Hematopoietic multipotent progenitor cell treated with erythropoietin and hydrocortisone succinate and interleukin-3 and kit ligand, for 8 days (in vitro differentiated cells): ENCODE measurements around the gene COL5A1.

Experiments used
- DNase-seq: peaks from one replicate; pipeline ENCODE4 v3.0.0-alpha.2; 2015

COL5A1 gene

DNA sequence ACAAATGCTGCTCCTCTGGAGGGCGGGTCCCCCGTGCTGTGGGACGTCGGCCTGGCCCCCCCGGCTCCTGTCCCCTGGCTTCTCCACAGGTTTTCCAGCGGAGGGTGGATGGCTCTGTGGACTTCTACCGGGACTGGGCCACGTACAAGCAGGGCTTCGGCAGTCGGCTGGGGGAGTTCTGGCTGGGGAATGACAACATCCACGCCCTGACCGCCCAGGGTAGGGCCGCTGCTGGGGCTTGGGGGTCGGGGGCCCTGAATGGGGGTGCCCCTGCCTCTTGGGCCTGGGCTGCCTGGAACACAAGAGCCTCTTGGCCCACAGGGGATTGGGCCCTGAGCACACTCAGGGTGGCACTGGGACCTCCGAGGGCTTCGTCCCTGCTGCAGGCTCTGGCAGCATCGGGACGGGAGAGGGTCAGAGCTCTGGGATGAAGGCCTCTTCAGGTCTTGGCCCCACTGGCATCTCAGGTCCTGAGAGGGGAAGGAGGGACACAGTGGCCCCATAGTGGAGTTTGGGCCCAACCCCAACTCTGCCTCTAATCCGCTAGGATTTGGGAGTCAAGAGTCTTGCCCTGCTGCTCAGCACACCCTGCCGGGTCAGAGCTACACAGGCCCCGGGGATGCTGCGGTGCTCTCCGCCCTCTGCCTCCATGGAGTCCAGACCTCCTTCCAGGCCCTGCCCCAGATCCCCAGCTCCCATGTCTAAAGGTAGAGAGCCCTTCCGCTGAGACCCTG is 244.2 kb downstream of the COL5A1 start:
- DNase-seq: no peak

DNA sequence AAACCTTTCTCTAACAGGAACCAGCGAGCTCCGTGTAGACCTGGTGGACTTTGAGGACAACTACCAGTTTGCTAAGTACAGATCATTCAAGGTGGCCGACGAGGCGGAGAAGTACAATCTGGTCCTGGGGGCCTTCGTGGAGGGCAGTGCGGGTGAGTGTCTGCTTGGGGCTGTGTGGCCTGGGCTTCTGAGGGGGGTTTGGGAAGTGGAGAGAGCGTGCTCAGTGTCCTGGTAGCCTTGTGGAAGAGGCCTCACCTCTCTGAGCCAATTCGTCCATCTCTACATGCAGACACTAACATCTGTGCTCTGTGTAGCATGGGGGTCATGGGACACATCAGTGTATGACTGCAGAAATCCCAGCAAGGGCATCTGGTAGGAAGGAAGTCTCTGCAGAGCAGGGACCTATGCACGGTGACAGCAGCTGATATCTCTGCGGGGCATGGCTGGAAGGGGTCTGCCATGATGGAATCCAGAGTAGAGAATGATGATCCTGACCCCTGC is 244.9 kb downstream of the COL5A1 start:
- DNase-seq: no peak

DNA sequence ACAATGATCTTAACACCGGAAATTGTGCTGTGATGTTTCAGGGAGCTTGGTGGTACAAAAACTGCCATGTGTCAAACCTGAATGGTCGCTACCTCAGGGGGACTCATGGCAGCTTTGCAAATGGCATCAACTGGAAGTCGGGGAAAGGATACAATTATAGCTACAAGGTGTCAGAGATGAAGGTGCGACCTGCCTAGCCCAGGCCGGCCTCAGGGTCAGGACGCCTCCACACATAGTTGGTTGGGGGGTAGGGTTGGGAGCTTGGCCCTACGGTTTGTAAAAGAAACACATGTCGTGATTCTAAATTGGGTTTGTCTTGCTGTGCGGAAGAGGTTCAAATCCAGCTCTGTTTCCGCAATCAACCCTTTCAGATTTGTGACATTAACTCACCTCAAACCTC is 245.6 kb downstream of the COL5A1 start:
- no peak for DNase-seq

DNA sequence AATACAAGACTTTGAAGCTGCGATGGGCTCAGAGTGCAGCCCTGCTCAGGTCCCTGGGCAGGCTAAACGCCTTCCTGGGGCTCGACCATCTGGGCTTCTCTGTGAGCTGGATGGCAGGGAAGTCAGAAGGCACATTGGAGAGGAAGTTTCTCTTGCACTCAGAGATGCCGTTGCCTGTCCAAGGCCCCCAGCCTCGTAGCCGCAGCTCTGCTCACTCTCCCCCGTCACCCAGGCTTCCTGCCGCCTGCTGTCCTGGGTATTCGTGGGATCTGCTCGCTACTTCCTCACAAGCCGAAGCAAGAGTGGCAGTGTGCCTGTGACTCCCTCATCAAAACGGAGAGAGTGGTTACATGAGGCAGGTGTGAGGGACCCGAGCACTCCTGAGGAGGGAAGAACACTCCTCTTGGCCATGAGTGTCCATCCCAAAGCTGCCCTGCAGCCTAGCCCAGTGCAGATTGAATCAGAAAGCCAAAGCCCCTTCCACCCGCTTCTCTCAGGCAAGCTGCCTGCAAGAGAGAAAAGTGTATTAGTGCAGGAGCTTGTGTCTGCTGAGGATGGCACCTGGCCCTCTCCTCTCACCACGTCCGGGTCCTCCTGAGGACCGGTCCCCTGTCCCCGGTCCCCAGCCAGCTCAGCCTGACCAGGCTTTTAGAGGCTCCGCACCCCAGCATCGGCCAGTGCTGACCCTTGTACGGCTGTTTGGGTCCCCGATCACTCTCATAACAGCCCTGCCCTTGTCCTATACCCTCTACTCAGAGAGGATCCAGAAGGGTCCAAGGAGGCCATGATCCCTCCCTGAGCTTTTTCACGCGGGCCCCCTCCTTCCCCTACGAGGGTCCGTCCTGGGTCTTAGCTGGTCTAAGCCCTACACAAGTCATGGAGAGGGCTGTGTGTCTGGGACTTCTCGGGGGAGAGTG is 246.3 kb downstream of the COL5A1 start:
- no peak for DNase-seq

DNA sequence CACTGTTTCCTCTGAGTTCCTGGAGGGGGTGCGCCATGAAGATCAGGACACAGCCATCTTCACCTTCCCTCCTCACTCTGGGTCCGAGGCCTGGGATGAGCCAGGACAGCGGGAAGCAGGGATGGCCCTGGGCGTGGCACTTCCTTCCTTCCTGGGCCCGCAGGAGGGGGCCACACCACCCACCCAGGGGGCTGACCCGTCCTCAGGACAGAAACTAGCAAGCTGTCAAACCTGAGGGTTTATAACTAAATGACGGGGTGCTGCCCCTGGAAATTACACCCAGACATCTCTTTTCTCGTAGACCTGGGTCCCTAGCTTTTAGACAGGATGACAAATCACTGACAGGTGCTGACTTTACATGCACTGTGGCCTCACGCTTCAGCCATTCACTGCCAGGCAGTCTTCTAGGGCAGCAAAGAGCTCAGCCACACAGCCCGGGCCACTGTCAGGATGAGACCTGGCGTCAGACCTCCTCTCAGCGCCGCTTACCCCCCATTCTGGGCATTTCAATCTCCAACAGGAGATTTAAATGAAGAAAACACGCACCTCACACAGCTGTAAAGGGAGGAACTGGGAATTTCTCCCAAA is 247.1 kb downstream of the COL5A1 start:
- DNase-seq: no peak

DNA sequence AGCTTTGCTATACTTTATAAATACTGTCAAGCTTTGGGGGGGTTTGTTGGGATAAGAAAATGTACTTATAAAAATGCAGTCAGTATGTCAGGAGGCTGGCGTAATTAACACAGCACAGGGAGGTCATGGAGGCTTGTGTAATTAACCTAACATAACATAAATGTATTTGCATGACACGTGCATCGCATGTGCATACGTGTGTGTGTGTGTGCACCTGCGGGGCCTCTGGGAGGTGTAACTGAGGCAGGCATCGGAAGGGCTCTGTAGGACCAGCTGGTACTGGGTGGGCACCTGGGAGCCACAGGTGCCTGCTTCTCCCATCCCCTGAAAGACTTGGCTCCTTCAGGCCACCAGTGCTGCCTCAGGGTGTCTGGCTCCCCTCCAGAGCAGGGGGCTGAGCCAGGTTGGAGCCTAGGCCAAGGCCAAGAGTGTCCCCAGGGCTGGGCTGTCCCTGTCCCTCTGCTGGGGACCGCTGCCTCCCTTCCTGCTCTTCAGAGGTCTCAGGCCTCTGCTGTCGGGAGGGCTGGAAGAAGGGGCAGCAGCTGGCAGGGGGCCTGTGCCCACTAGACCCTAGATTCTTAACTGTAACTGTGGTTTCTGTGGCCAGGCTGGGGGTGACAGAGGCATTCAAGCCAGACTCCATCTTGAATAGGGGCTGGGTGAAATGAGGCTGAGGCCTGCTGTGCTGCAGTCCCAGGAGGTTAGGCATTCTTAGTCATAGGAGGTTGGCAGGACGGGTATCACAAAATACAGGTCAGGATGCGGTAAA is 248.0 kb downstream of the COL5A1 start:
- DNase-seq: no peak

DNA sequence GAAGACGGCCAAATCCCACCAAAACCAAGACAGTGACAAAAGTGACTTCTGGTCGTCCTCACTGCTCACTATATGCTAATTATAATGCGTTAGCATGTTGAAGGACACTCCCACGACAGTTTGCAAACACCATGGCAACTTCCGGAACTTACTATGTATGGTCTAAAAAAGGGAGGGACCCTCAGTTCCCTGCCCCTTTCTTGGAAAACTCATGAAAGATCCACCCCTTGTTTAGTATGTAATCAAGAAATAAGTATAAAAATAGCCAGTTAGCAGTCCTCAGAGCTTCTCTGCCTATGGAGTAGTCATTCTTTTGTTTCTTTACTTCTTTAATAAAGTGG is 248.5 kb downstream of the COL5A1 start:
- DNase-seq: no peak

DNA sequence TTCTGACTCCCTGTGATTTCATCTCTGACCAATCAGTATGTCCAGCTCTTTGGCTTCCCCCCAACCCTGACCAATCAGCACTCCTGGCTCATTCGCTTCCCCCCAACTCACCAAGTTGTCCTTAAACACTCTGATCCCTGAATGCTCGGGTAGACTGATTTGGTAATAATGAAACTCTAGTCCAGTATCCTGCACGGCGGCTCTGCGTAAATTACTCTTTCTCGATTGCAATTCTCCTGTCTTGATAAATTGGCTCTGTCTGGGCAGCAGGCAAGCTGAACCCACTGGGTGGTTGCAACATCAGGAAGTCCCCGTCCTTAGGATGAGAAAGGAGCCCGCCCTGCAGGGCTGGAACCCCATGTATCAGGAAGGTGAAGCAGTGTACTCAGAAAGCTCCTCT is 249.4 kb downstream of the COL5A1 start:
- no peak for DNase-seq

DNA sequence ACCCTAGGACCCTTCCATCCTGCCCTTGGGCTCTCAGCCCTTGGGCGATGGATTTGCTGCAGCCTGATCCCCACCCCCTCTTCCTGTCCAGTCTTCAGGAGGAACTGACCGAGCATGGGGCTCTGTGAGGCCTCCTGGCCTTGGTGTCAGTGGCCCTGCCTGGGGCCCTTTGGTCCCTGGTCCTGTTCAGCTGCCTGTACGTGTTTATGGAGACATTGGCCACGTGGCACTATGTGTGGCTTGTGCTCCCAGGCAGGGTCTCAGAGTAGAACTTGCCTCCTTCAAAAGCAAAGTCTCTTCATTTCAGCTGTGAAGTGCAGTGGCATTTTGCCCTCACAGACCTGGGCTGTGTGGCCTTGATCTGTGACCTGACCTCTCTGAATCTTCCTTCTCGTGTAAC is 250.1 kb downstream of the COL5A1 start:
- DNase-seq: no peak

DNA sequence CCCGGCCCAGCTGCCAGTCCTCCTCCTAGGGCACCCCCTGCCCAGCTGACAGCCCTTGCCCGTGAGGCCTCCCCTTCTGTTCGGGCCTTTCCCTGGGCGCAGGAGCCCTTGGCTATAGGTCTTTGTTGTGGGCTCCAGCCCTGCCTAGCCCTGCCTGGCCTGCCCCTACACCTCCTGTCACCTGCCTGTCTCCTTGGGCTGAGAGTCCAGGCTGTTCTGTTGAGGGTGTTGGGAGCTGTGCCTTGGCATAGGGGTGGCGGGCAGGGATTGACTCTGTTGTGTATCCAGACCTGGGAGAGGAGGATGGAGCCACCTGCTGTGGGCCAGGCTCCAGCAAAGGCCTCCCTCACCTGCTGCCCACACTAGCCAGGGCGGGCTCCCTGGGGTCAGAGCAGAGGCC is 250.6 kb downstream of the COL5A1 start:
- DNase-seq: no peak

DNA sequence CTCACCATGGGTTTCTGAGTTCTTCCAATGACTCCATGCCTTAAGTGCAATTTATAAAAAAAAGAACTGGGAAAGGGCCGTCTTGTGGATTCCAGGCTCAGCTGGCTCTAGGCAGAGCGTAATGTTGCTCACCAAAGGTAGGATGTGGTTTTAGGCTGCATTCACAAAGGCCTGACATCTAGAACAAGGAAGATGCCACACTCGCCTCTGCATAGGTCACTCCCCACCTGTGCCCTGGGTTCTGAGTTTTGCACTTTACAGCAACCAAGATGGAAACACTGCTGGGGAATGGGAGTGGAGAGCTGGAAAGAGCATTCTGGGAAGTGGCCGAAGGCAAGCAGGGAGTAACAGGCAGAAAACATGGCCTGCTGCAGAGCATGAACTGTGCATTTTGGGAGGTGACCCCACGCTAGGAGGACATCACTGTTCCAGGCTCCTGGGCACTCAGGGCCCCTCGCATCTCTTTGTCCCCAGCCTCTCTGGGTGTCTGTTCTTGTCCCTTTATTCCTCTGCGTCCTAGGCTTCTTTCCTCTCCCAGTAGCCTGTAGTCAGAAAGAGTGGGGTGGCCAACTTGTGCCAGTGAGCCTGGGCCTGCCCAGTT is 251.3 kb downstream of the COL5A1 start:
- no peak for DNase-seq
